DMS53 treated with DMSO at 0.1 percent for 48 hours (cell line): Measurements from ENCODE around the gene ITFG2.
A peak's percentile ranks its signal among the peaks of the same experiment; 100 is the strongest.

Source experiments
- DNase-seq: peaks from one replicate; lab custom pipeline; 2025; ENCODE audit not compliant: unreplicated experiment; lab: John Stamatoyannopoulos, UW

The ITFG2 gene

DNA sequence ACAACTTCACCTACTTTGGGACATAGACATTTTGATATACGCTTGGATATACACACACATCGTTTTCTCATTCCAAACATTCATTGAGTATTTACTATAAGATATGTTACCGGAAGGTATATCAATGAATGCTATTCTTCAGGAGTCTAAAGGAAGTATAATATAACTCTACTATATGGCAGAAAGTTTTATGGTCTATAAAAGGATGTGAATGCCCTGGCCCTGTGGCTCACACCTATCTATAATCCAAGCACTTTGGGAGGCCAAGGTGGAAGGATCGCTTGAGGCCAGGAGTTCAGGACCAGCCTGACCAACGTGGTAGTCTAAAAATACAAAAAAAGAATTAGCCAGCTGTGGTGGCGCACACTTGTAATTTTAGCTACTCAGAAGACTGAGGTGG, 16.8 kb downstream of the ITFG2 start:
- DNase-seq, result no peak

DNA sequence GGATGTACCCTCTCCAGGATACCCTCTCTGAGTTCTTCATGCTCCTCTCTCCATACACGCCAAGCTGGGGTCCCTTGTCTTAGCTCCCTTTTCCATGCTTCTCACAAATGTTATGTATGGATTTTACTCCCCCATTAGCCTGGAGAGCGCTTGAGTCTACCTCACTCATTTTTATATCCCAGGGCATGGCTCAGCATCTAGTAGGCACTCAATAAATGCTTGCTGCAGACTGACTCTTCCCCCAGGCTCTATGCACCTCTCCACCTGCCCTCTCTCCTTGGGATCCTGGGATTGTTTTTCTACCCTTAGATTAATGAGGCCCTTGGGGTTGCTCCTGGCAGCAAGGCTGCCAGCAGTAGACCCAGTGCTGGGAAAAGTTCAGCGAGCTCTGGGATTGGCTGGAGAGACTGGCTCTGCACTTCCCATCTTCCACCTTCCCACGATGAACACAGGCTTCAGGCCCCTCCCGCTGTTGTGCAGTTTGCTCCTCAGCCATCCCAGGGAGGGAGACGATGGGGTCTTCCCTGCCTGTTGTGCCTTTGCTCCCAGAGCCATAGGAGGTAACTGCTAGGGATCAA, 20.2 kb downstream of the ITFG2 start:
- DNase-seq, result no peak

DNA sequence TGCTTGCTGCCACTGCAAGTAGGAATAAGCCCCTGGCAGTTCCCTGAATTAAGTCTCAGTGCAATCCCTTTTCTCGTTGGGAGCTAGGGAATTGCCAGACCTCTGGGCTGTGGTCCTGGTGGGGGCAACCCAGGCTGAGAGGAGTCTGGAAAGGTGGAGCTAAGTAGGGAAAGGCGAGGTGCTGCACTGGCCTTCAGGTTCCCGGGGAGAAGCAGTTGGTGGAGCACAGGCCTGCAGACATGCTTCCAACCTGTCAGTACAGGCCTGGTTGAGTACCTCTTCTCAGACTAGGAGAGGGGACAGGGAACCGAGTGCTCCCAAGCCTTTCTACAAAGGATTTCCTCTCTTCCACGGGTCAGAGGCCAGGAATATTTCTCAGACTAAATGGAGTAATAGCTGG, 20.9 kb downstream of the ITFG2 start:
- DNase-seq, result no peak

DNA sequence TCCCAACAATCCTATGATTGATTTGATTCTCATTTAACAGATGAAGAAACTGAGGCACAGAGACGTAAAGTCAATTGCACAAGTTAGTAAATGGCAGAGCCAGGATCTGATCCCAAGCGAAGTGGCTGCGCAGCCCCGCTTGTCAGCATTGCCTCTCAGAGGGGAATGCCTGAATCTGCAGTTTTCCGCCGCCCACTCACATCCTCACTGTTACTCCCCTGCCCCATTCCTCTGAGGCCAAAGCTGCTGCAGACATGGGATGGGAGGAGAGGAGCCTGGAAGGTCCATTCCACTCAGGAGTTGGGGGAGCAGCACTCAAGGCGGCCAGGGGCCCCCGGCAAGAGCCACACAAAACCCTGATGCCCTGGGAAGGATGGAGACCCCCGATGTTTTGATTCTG, 21.3 kb downstream of the ITFG2 start:
- no peak for DNase-seq

DNA sequence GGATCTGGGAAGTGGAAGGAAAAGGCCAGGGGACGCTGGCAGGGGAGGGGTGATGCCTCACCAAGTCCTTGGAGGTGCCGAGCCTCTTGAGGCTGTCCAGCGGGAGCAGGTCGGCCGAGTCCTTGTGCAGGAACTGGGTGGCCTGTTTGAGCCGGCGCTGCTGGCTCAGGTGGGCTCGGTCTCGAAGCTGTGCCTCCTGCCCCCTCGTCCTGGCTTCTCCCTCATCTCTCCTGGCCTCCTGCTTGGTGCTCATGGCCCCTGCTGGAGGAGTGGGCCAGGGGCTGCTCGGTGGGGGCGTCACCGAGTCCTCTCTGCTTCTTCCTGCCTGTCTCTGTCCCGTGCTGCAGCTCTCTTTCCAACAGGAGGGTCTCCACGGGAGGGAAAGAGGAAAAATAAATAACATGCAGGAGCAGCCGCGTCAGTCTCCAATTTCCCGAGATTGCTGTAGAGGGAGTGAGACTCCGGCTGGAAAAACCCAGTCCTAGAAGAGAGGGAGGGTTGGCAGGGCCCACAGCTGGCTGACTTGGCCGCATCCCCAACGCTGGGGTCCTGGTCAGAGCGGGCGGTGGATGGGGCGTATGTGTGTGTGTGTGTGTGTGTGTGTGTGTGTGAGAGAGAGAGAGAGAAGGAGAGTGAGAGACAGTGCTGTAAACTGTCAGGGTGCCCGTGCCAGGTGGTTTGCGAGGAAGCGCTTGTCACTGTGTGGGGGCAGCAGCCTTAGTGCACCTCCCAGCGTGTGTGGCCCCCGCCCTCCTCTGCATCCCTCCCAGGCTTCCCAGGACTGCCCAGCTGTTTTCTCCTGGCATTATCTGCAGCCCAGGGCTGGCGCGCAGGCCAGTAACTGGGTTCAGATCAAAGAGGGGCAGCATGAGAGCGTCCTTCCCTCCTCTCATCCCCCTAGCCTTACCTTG, 22.4 kb downstream of the ITFG2 start, which contains the start of gene NRIP2:
NRIP2 (minus strand) TSS at position 455 of the 911 bp plus-strand sequence; CDS start at position 403, 52 bp downstream.
- DNase-seq, result no peak

DNA sequence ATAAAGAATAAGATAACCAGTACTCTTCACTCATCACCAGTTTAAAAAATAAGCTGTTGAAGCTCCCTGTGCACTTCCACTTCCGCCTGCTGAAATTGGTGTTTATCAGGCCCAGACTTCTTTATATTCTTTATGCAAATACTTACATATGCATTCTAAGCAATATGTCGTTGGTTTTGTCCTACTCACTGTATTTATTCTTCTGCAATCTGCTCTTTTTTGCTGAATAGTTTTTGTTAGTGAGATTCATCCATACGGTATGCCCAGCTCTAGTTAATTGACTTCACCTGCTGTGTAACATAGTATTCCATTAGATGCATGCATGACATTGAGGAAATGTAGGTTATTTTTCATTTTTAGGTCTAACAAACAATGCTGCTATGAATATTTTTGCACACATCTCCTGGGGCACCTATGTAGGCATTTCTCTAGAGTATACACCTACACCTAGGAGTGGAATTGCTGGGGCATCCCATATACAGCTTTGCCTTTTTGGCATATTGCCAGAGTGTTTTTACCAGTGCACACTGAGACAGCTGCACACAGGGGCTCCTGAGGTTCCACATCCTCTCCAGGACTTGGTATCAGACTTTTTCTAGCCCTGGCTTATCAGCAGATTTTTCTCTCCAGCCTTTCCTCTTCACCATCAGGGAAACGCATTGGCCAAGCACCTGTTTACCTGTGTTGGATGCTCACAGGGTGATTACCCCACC, 23.4 kb downstream of the ITFG2 start:
- DNase-seq, result no peak

DNA sequence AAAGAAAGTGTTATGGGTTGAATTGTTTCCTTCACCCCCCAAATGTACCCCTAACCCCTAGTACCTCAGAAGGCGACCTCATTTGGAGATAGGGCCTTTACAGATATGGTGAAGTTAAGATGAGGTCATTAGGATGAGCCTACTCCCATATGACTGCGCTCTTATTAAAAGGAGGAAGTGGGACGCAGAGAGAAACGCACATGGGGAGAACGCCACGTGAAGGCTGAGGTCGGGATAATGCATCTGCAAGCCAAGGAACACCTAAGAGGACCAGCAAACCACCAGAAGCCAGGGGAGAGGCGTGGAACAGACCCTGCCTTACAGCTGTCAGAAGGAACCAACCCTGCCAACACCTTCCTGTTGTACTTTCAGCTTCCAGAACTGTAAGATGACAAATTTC, 24.1 kb downstream of the ITFG2 start:
- DNase-seq, result no peak

DNA sequence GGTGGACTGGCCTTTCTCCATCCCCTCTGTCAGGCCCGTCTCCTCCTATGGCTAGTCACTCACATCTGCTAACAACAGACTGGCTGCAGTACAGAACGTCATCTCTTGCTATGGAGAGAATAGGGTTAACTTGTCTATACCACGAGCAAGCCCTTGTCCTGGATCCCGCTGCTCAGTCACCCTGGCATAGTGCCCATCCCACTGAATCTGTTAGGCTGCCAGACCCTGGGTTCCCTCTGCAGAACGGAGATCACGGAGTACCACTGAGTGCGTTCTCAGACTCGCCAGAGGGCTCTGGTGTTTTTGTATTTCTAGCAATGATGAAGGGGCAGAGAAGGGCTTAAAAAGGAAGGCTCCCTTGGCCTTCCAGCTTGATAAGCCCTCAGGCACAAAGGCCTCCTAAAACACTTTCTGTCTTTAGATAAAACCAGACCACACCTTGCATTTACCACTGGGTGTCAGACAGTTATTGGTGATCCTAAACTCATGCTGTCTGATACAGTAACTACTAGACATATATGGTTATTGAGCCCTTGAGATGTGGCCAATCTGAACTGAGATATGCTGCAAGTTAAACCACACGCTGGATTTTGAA, 28.7 kb downstream of the ITFG2 start:
- no peak for DNase-seq

DNA sequence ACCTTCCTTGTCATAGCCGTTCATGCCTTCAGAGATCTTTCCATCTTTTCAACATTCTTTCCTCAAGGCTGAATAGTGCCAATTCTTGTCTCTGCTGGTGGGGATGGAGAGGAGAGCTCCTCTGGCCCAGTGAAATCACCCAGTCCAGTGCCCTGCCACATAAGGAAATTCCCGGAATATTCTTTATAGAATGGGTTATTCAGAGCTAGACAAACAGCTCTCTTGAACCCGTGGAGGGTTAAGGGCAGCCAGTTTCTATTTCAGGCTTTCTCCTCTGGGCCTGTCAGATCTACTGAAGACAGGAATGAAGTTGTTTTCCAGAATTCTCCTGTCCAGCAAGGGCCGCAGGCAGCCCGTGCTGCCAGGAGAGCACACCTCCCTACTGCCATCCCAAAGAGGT, 30.5 kb downstream of the ITFG2 start:
- DNase-seq, result no peak

DNA sequence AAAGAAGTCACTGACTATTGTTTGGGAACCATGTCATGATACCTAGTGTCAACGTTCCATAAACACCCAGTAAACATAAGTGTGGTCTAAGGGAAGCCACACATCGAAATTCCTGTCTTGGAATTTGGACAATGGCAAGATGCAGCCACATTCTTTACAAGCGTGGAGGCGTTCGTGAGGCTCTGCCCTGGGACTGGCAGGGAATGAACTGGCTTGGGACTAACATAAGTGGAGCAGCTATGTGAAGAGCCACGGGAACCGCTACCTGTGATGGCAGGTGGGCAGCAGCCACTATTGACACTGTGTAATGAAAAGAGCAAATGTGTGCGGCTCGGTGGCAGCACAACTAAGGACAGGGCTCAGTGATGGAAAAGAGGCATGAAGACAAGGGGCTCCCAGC, 32.3 kb downstream of the ITFG2 start:
- no peak for DNase-seq

DNA sequence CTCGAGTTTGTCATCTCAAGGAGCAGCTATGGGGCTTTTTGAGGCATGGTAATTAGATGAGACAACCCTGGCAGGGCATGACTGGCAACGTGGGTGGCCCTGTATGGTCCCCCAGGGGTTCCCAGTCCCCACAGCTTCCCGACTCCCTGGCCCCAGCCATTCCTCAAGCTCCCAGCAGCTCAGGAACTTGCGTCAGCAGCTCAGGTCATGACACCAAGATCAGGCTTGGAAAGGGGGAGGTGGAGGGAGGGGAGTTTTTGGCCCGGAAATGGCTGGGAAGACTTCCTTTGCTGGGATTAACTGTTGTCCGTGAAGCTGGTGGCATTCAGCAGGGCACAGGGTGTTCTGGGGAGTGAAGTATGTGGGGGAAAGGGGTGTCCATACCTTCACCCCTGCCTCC, 32.8 kb downstream of the ITFG2 start:
- DNase-seq, result no peak

DNA sequence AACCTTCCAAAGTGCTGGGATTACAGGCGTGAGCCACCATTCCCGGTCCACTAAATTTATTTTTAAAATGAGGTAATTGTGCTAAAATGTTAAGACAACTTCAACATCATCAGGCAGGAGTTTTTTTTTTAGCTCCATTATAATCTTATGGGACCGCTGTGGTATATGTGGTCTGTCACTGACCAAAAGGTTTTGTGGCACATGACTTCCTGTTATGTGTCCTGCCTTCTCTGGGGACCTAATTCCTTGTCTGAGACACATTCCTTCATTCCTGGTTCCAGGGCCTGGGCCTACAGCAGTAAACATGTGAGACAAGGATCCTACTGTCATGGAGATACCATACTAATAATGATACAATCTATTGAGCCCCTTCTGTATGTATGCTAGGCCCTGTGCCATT, 39.5 kb downstream of the ITFG2 start:
- no peak for DNase-seq

DNA sequence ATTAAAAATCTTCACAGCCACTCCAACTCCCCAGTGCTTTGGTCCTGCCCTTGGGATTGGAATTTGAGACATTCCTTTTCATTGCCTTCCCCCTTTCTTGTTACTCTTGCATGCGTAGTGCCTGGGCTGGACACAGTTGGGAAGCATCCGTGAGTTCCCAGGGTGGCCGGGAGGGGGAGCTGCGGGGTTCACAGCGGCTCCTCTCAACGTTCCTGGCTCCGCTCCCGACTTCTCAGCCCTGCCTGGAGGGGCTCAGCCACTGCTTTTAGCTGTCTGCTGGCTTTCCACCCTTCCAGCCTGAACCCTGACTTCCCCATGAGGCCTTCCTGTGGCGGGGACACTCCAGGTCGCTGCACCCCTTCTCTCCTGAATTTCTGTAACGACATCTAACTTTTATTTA, 41.2 kb downstream of the ITFG2 start:
- DNase-seq, result peak; percentile 73

DNA sequence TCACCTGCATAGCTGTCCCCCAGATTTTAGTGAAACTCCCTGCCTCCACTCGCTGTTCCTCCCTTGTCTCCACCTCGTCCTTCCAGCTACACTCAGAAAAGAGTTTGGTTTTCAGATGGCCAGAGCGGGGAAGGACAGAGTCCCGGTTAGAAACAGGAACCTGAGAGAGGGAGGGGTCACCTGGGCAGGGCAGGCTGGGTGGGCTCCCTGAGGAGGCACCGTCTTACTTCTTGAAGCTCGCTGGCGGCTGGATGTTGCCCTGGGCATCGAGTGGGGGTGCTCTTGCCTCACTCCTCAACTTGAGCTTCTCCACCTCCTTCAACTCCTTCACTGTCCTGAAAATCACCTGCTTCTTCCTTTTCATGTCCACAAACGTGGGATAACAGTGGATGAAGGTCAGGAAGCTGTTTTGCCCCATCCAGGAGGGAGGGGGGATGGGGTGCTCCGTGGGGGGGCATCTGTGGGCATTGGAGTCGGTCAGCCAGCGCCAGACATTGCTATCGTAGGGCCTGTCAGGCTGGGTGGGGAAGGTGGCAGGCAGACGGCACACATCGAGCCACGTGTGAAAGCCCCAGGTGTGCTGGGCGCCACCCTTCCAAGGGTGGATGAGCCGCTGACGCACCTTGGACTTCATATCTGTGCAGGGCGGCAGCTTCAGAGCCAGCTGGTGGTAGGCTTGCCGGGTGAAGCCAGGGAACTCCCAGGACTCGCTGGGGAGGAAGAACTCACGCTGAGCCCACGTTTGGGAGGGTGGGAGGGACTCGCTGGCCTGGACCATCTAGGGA, 42.4 kb downstream of the ITFG2 start:
- peak; percentile 46 for DNase-seq

DNA sequence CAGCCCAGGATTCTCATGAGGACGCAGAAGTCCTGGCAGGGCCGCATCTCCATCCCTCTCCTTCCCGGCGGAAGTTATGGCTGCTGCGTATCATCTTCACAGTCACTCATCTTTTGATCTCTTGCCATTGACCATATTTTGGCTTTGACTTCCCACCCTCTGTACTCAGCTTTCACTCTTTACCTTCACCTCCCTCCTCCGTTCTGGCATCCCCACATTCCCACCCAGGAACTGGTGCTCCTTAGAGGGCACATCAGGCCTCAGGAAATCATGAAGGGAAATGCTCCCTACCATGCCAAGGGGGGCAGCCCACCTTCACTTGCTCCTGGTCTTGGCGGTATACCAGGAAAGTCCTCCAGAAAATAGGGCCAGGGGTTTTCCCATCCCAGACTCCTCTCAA, 43.1 kb downstream of the ITFG2 start:
- no peak for DNase-seq

DNA sequence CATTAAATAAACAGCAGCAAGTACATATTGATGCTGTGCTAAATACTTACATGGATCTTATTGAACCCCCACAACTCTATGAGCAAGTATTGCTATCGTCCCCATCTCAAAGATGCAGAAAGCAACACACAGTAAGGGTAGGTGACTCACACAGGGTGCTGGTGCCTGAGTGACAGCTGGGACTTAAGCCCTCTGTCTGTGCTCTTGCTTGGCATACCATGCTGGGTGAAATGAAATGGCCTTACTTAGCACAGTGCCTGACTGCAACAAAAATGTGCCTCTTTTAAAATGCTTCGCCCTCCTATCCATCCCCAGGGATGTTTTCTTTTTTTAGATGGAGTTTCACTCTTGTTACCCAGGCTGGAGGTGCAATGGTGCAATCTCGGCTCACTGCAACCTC, 43.6 kb downstream of the ITFG2 start:
- peak; percentile 45 for DNase-seq

DNA sequence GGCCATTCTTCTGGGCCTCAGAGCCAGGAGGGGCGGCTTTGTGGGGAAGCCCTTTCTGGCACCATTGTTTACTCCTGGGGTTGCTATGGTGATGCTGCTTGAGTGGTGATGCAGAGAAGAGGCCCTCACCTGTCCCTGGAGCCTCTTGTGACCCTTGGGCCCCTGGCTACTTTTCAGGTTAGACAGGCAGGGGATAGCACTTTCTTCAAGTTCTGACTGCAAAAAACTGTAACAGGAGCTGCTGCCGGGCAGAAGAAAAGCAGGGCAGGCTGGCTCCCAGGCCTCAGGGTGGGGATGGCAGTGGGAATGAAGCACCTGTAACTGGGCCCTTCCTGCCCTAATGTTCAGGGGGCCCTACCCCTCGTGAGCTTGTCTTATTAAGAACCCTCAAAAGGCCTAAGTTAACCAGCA, 44.6 kb downstream of the ITFG2 start, which contains the start of gene TEX52:
TEX52 (minus strand) TSS at position 19 of the 411 bp plus-strand sequence; CDS start at position 6, 13 bp downstream.
- DNase-seq, result peak; percentile 96

DNA sequence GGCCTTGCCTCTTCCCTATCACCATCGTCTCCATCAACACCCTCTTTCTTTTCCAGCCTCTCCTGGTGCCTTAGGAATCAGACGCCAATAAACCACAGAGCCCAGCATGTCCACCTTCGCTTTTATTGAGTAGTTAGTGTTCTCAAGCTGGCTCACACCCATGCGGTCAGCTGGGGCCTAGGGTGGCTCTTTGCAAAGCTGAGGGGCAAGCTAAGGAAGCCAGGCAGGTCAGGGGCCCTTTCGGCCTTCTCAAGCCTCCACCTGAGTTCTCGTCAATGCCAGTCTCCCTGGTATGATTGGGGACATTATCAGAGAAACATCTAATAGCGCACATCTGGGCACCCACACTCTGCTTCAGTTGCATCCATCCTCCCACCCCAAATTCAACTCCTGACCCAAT, 45.1 kb downstream of the ITFG2 start:
- no peak for DNase-seq

DNA sequence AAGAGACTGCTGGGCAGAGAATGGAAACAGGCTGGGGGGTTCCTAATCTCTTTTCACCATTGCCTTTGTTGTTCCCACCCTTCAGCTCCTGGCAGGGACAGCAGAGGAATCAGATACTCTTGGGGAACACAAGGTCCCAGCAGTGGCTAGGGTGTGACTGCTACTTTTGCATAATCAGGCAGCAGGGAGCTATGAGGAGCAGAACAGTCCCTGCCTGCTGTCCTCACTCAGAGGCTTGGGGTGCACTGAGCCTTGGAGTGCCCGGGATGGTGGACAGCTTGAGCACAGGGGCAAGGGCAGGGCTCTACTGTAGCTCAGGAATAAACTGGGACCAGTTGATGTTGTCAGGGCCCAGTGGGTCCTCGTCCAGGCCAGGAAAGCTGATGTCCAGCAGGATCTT, 45.9 kb downstream of the ITFG2 start:
- no peak for DNase-seq

DNA sequence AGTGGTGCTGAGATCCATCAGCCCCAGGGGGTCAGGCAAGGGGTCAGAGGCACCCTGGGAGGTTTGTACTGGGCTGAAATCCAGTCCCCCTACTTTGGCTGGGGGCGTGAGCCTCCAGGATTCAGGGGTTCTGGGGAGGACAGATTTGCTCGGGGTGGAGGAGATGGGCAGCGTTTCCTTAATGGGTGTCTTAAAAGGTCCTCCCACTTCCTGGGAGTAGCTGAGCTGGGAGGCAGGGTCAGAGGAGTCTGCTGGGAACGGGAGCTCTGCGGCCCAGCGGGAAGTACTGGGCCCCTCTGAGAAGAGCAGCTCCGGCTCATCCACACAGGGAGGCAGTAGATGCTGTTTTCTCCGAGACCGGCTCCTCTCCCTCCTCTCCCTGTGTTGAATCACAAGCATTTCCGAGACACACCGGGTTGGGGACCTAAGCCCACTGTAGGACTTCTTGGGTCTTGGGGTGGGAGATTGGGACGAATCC, 46.5 kb downstream of the ITFG2 start:
- no peak for DNase-seq
